NB4 (cell line): ENCODE data around the gene KLC4.

ENCODE experiments used
- DNase-seq: peaks from one replicate; pipeline ENCODE4 v3.0.0; 2010; ENCODE audit warnings: low read depth
- H3K4me3 ChIP-seq: one replicate; pipeline ENCODE4 v1.5.1; 2011; ENCODE audit warnings: mild to moderate bottlenecking, low read depth, low read length, moderate library complexity
- CTCF ChIP-seq: IDR thresholded peaks from one replicate; pipeline ENCODE4 v1.5.1; 2012; ENCODE audit warnings: low read depth, low read length
- MYC ChIP-seq: IDR thresholded peaks from 2 replicates; pipeline ENCODE4 v1.6.1; 2011; ENCODE audit warnings: low read depth, low read length
- POLR2A ChIP-seq: IDR thresholded peaks from 2 replicates; pipeline ENCODE4 v1.6.1; 2011; ENCODE audit warnings: mild to moderate bottlenecking; ENCODE audit not compliant: insufficient read length; ENCODE audit errors: extremely low read depth
- TF ChIP-seq, protein P1 (sequence below): IDR thresholded peaks from 2 replicates; pipeline ENCODE4 v1.6.1; 2011; ENCODE audit warnings: low read depth, low read length

The KLC4 gene

GRCh38 chr6:43050981-43051380 lies 8.4 kb upstream of the KLC4 start:
- TF ChIP-seq CTCF, result no peak
- TF ChIP-seq MYC, result no peak
- TF ChIP-seq, protein P1, sequence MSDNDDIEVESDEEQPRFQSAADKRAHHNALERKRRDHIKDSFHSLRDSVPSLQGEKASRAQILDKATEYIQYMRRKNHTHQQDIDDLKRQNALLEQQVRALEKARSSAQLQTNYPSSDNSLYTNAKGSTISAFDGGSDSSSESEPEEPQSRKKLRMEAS, result no peak
- no peak for TF ChIP-seq POLR2A
- no peak for DNase-seq
- no peak overlapping the region for H3K4me3 ChIP-seq

DNA sequence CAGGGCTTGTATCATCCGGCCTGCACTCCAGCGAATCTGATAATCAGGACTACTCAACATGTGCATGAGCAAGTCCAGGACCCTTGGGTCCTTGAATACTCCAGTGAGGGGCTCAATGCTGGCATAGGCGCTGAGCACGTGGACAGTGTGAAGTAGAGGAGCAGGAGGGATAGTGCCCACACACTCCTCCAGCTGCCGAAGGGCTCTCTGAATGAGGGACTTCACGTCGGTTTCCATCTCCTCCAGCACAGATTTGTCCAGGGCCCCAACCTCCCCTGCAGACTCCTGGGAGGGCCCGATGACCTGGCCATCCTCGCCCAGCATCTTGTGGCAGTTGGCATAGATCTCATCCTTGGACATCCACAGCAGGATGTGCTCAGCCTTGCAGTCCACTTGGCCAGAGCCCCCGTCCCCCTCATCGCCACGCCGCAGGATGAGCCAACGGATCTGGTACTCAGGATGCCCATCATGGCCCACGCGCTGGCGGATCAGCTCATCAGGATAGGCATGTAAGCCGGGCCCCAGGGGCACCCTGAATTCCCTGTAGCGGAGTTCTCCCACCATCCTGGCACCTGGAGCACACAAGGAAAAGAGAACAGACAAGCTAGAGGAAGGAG lies 7.1 kb upstream of the KLC4 start:
- no peak for TF ChIP-seq MYC
- TF ChIP-seq, protein P1, result no peak
- TF ChIP-seq POLR2A, result no peak
- no peak for TF ChIP-seq CTCF
- H3K4me3 ChIP-seq, result peak overlapping the region; percentile 77
- no peak for DNase-seq

GRCh38 chr6:43052842-43053544 lies 6.4 kb upstream of the KLC4 start:
- TF ChIP-seq, protein P1, result no peak
- TF ChIP-seq POLR2A (no peak), MYC (no peak), CTCF (no peak)
- DNase-seq, result peak; percentile 56
- peak overlapping the region; percentile 77 for H3K4me3 ChIP-seq

DNA sequence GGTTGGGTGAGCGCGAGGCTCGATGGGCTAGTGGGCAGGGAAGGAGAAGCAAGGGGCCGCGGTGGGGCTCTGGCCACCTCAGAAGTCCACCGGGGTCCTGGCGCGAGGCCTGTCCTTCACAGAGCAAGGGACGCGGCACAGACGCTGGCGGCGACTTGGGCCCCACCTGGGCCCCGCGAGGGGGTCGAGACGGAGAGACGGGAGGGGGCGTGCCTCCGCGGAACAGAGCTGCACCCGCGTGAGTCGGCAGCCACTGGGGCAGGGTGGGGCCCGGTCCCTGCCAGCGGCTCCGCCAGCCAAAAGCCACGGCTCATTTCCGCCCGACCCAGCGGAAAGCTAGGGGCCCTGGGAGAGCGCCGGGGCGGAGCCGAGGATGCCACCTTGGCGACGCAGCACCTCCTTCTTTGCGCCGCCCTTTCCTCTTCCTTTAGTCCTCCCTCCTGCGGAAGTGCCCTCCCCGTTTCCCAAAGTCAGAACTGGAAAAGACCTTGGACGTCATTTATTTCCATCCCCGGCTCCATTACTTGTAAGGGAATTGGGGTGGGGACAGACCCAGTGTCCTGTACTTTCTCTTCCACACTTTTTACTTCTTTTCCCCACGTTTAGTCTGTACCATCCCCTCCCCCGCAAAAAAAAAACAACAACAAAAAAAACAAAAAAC lies 5.8 kb upstream of the KLC4 start, which contains the start of gene CUL7:
Gene CUL7 (minus strand): TSS at position 307 of the 661 bp plus-strand sequence. CDS start 1,063 bp downstream, outside the sequence.
- peak; percentile 96 for DNase-seq
- H3K4me3 ChIP-seq, result peak within 1 kb of the TSS; percentile 77
- TF ChIP-seq, protein P1, result peak; percentile 79
- TF ChIP-seq POLR2A (peak; percentile 78), MYC (peak; percentile 84), CTCF (no peak)

DNA sequence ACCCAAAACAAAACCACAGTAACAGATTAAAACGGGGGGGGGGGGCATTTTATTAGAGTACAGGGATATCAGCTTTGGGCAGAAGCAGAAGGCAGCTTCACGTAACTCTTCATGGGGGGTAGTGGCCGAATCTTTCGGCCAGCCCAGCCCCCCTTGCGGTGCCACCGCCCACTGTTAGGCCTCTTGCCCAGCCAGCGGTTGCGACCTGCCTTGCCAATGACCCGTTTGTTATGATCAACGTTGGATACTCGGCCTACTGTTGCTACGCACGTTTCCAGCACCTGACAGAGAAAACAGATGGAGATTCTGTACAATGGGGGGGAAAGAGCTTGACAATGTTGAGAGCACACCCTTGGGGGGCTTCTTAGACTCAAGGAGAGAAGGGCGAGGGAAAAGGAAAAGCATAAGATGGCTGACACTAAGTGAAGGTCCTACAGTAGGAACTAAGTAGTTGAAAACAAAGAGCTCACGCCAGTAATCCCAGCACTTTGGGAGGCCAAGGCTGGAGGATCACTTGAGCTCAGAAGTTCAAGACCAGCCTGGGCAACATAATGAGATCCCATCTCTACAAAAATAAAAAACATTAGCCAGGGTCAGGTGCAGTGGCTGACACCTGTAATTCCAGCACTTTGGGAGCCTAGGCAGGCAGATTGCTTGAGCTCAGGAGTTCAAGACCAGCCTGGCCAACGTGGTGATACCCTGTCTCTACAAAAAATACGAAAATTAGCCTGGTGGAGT lies 5.1 kb upstream of the KLC4 start:
- peak overlapping the region; percentile 77 for H3K4me3 ChIP-seq
- no peak for TF ChIP-seq POLR2A
- TF ChIP-seq, protein P1, result no peak
- no peak for TF ChIP-seq CTCF
- TF ChIP-seq MYC, result no peak
- DNase-seq, result no peak
